AG09309 (cell line): ENCODE measurements around the gene KLHL35.
A peak's percentile ranks its signal among the peaks of the same experiment; 100 is the strongest.

ENCODE experiments used
- DNase-seq: peaks from one replicate; pipeline ENCODE4 v3.0.0-alpha.2; 2010; ENCODE audit warnings: low read depth
- H3K4me3 ChIP-seq: 2 replicates; pipeline ENCODE4 v1.5.1; 2011; ENCODE audit warnings: mild to moderate bottlenecking, low read depth, low read length, moderate library complexity; ENCODE audit not compliant: control insufficient read depth
- TF ChIP-seq, protein P1 (sequence below): IDR thresholded peaks from 2 replicates; pipeline ENCODE4 v1.5.1; 2011; ENCODE audit warnings: mild to moderate bottlenecking, low read depth, low read length, inconsistent platforms; ENCODE audit not compliant: insufficient read depth, control insufficient read depth; ENCODE audit errors: missing control alignments

Gene KLHL35

DNA sequence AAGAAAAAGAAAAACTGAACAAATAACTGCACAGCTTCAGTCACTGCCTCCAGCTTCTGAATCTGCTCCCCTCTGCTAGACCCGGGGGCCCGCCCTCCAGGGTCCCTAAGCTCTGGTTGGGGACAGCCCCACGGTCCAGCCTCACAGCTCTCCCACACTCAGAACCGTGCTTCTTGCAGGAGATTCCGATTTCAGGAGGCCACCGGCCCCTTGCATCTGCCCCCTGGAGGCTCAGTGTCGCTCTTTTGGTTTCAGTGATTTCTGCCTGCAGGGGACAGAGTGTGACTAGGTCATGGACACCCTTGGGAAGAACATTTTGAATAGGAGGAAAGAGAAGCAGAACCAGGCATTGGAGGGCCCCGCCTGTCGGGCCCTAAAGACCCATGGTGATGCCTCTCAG, 56.8 kb downstream of the KLHL35 start:
- TF ChIP-seq, protein P1, sequence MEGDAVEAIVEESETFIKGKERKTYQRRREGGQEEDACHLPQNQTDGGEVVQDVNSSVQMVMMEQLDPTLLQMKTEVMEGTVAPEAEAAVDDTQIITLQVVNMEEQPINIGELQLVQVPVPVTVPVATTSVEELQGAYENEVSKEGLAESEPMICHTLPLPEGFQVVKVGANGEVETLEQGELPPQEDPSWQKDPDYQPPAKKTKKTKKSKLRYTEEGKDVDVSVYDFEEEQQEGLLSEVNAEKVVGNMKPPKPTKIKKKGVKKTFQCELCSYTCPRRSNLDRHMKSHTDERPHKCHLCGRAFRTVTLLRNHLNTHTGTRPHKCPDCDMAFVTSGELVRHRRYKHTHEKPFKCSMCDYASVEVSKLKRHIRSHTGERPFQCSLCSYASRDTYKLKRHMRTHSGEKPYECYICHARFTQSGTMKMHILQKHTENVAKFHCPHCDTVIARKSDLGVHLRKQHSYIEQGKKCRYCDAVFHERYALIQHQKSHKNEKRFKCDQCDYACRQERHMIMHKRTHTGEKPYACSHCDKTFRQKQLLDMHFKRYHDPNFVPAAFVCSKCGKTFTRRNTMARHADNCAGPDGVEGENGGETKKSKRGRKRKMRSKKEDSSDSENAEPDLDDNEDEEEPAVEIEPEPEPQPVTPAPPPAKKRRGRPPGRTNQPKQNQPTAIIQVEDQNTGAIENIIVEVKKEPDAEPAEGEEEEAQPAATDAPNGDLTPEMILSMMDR = peak; percentile 14
- no peak overlapping the region for H3K4me3 ChIP-seq
- DNase-seq = no peak

DNA sequence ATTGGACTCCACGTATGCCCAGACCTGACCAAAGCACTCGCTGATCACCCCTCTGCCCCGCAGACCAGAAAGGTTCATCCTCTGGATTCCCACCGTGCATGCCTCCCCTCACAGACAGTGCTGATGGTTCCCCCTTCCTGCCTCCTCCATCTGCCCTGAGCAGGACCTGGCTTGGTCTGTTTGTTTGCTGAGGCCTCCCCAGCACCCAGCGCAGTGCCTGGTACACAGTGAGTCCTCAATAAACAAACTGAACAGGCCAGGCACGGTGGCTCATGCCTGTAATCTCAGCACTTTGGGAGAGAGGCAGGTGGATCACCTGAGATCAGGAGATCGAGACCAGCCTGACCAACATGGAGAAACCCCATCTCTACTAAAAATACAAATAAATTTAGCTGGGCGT, 57.4 kb downstream of the KLHL35 start:
- no peak for DNase-seq
- TF ChIP-seq, protein P1 = no peak
- no peak overlapping the region for H3K4me3 ChIP-seq

DNA sequence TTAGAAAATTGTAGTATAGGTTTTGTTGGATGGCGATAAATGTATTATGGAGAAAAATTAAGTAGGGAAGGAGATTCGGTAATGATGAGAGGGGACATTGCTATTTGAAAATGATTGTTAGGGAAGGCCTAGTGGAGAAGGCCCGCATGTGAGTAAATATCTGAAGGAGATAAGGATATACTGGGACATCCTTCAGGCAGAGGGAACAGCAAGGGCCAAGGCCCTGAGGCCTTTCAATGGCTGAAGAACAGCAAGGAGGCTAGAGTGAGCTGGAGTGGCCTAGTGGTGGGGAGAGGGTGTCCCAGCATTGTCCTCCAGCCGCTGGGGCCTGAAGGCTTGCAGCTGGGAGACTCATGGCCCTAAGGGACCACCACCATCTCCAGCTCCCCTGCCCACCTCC, 58.4 kb downstream of the KLHL35 start:
- no peak overlapping the region for H3K4me3 ChIP-seq
- no peak for DNase-seq
- TF ChIP-seq, protein P1 = no peak

DNA sequence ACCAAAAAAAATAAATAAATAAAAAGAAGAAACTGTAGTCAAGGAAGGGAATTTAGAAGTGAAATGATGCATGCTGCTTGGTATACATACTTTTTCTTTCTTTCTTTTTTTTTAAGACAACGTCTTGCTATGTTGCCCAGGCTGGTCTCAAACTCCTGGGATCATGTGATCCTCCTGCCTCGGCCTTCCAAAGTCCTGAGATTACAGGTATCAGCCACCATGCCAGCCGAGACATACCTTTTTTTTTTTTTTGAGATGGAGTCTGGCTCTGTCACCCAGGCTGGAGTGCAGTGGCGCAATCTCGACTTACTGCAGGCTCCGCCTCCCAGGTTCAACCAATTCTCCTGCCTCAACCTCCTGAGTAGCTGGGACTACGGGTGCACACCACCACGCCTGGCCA, 59.8 kb downstream of the KLHL35 start:
- TF ChIP-seq, protein P1 = no peak
- H3K4me3 ChIP-seq = no peak overlapping the region

More for the DNA sequence above, 59.8 kb downstream of the KLHL35 start:
- no peak for DNase-seq
